CD14-positive monocyte (primary cell): ENCODE measurements around the gene FARP1. TPM values are rescaled to one million over a fixed set of nuclear protein-coding genes. Genes with fewer than 3 reads are reported as not detected.

Experiments
- DNase-seq, 3 donors: peaks; one replicate each; pipeline ENCODE4 v3.0.0-alpha.2; 2011 to 2022
- H2AFZ ChIP-seq: 2 replicates; pipeline ENCODE4 v1.6.0; 2012; ENCODE audit warnings: mild to moderate bottlenecking, low read depth, low read length, inconsistent platforms; ENCODE audit not compliant: insufficient read depth, poor library complexity, severe bottlenecking
- H3K27ac ChIP-seq, 2 donors: 1 replicate in 1 of 2; 2 replicates in 1 of 2; pipeline ENCODE4 v1.5.1; 2012 to 2013; ENCODE audit warnings: low read length in 2 of 2, control low read depth in 1 of 2, inconsistent platforms in 1 of 2, low read depth in 1 of 2, mild to moderate bottlenecking in 1 of 2
- H3K27me3 ChIP-seq, 2 donors: one replicate each; pipeline versions ENCODE4 v1.6.0 to v1.6.1; 2011 to 2013; ENCODE audit warnings: low read length in 2 of 2; ENCODE audit not compliant: control insufficient read depth in 2 of 2, insufficient read depth in 2 of 2
- H3K36me3 ChIP-seq, 2 donors: replicated peaks in 1 of 2; 1 replicate in 1 of 2; 2 replicates in 1 of 2; pipeline versions ENCODE4 v1.5.1 to v1.6.1; 2012 to 2013; ENCODE audit warnings: low read length in 2 of 2, control low read depth in 1 of 2, inconsistent platforms in 1 of 2, mild to moderate bottlenecking in 1 of 2; ENCODE audit not compliant: insufficient read depth in 2 of 2, control insufficient read depth in 1 of 2
- H3K4me1 ChIP-seq, 2 donors: 1 replicate in 1 of 2; 2 replicates in 1 of 2; pipeline versions ENCODE4 v1.5.1 to v1.6.1; 2012 to 2013; ENCODE audit warnings: low read length in 2 of 2, control low read depth in 1 of 2, inconsistent platforms in 1 of 2, mild to moderate bottlenecking in 1 of 2, moderate library complexity in 1 of 2; ENCODE audit not compliant: insufficient read depth in 2 of 2, control insufficient read depth in 1 of 2
- H3K4me2 ChIP-seq: replicated peaks from 2 replicates; pipeline ENCODE3; 2012; ENCODE audit warnings: low read length, moderate library complexity, mild to moderate bottlenecking; ENCODE audit not compliant: poor library complexity, severe bottlenecking; ENCODE audit errors: extremely low read depth
- H3K4me3 ChIP-seq, 3 experiments: fragments of 200-600 bp in 1 of 3; sonication (generic) in 1 of 3; replicated peaks in 1 of 3; 1 replicate in 2 of 3; 2 replicates in 1 of 3; pipeline ENCODE4 v1.5.1; 2011 to 2013; ENCODE audit warnings: low read length in 3 of 3, mild to moderate bottlenecking in 3 of 3, control low read depth in 2 of 3, low read depth in 2 of 3, inconsistent platforms in 1 of 3, moderate library complexity in 1 of 3
- H3K79me2 ChIP-seq: 2 replicates; pipeline ENCODE4 v1.6.0; 2012; ENCODE audit warnings: mild to moderate bottlenecking, control low read depth, inconsistent platforms, low read length, moderate library complexity; ENCODE audit not compliant: insufficient read depth
- H3K9ac ChIP-seq: 2 replicates; pipeline ENCODE4 v1.6.0; 2017; ENCODE audit warnings: low read length, mild to moderate bottlenecking; ENCODE audit not compliant: insufficient read depth, poor library complexity, severe bottlenecking
- H3K9me3 ChIP-seq, 2 donors: replicated peaks in 1 of 2; 1 replicate in 1 of 2; 2 replicates in 1 of 2; pipeline versions ENCODE4 v1.5.1 to v1.6.1; 2012 to 2013; ENCODE audit warnings: low read length in 2 of 2, control low read depth in 1 of 2; ENCODE audit not compliant: control insufficient read depth in 1 of 2, insufficient read depth in 1 of 2
- H4K20me1 ChIP-seq: 2 replicates; pipeline ENCODE4 v1.6.0; 2012; ENCODE audit warnings: mild to moderate bottlenecking, low read length, control low read depth, moderate library complexity; ENCODE audit not compliant: insufficient read depth
- H3K27ac Mint-ChIP-seq, 7 donors: one replicate each; pipeline ENCODE4 v1.8.0; 2020; ENCODE audit warnings: mild to moderate bottlenecking in 7 of 7, mixed read lengths in 7 of 7, moderate library complexity in 6 of 7, inconsistent platforms in 2 of 7
- H3K27me3 Mint-ChIP-seq, 3 donors: one replicate each; pipeline ENCODE4 v1.8.0; 2021 to 2022; ENCODE audit warnings: low read depth in 3 of 3, mild to moderate bottlenecking in 3 of 3, mixed read lengths in 3 of 3, moderate library complexity in 3 of 3, inconsistent platforms in 1 of 3
- H3K36me3 Mint-ChIP-seq, 2 donors: one replicate each; pipeline ENCODE4 v1.8.0; 2020; ENCODE audit warnings: mixed read lengths in 2 of 2, inconsistent platforms in 1 of 2, mild to moderate bottlenecking in 1 of 2
- H3K4me1 Mint-ChIP-seq: one replicate; pipeline ENCODE4 v1.8.0; 2020; ENCODE audit warnings: mild to moderate bottlenecking, mixed read lengths
- H3K4me3 Mint-ChIP-seq, 2 donors: one replicate each; pipeline ENCODE4 v1.8.0; 2020; ENCODE audit warnings: mild to moderate bottlenecking in 2 of 2, mixed read lengths in 2 of 2, moderate library complexity in 1 of 2
- H3K9me3 Mint-ChIP-seq, 7 donors: one replicate each; pipeline ENCODE4 v1.8.0; 2020 to 2022; ENCODE audit warnings: mixed read lengths in 7 of 7, mild to moderate bottlenecking in 6 of 7, moderate library complexity in 6 of 7, inconsistent platforms in 2 of 7
- WGBS: methylation state at CpG from one replicate; pipeline ENCODE4 v1.1.5; 2013; ENCODE audit warnings: missing lambda C conversion rate; ENCODE audit not compliant: insufficient coverage; 5-methylcytosine and 5-hydroxymethylcytosine counted together
- intact Hi-C, 2 donors: fragments of 100-400 bp; cut with micrococcal nuclease; formaldehyde crosslinking; loops; one replicate each; pipeline versions ENCODE4 v1.15.0 to v1.15.1; 2023
- polyA plus RNA-seq, 3 donors: library from polyadenylated mRNA; depleted of rRNA in 1 of 3; unstranded in 2 of 3; stranded (reverse) in 1 of 3; fragments of 300-500 nt in 2 of 3; fragments of >200 nt in 1 of 3; fragmentation: Illumina TruSeq in 2 of 3; gene quantifications; 1 replicate in 2 of 3; 2 replicates in 1 of 3; pipeline ENCODE4 v1.2.3, GENCODE V29; 2012 to 2021
- TF ChIP-seq, protein P1 (sequence below): fragments of 200-600 bp; IDR thresholded peaks from one replicate; pipeline ENCODE4 v1.8.0; 2022; ENCODE audit warnings: antibody characterized with exemption, mild to moderate bottlenecking

FARP1 gene
- polyA plus RNA-seq, 3 donors: 0.01 to 0.16 (median 0.12) TPM

GRCh38 chr13:98480915-98481877 is 338.3 kb downstream of the FARP1 start:
- Mint-ChIP-seq H3K36me3 (peaks cover 48 to 51% of the 10 kb centered on the region in 2 donors), H3K9me3 (no peaks in the 10 kb centered on the region), H3K27me3 (peaks cover 0 to 9% (median 1%) of the 10 kb centered on the region in 3 donors), H3K4me3 (no peak overlapping the region), H3K27ac (peak overlapping the region in 6 of 7 donors; percentile 41 to 80 (median 70)), H3K4me1 (peaks cover 54% of the 10 kb centered on the region)
- Histone ChIP-seq H3K9ac (no peak overlapping the region), H3K4me3 (no peak overlapping the region), H2AFZ (no peak overlapping the region), H3K9me3 (no peaks in the 10 kb centered on the region), H4K20me1 (peaks cover 97% of the 10 kb centered on the region), H3K4me1 (peaks cover 29 to 38% of the 10 kb centered on the region in 2 donors), H3K27me3 (no peaks in the 10 kb centered on the region), H3K27ac (no peak overlapping the region), H3K4me2 (no peak overlapping the region), H3K79me2 (peaks cover 60% of the 10 kb centered on the region), H3K36me3 (peaks cover 8 to 14% of the 10 kb centered on the region in 2 donors)
- TF ChIP-seq, protein P1, sequence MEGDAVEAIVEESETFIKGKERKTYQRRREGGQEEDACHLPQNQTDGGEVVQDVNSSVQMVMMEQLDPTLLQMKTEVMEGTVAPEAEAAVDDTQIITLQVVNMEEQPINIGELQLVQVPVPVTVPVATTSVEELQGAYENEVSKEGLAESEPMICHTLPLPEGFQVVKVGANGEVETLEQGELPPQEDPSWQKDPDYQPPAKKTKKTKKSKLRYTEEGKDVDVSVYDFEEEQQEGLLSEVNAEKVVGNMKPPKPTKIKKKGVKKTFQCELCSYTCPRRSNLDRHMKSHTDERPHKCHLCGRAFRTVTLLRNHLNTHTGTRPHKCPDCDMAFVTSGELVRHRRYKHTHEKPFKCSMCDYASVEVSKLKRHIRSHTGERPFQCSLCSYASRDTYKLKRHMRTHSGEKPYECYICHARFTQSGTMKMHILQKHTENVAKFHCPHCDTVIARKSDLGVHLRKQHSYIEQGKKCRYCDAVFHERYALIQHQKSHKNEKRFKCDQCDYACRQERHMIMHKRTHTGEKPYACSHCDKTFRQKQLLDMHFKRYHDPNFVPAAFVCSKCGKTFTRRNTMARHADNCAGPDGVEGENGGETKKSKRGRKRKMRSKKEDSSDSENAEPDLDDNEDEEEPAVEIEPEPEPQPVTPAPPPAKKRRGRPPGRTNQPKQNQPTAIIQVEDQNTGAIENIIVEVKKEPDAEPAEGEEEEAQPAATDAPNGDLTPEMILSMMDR: no peak
- peak in 2 of 3 donors; percentile 27 to 32 for DNase-seq
- WGBS: 93% methylated on average over 4 of the region's 15 CpGs
- intact Hi-C loops: loop anchor here in 1 of 2 donors (2.0 kb wide), 1 partner anchor 88 kb away; no protein-coding TSS in a partner anchor

GRCh38 chr13:98482476-98483444 is 339.9 kb downstream of the FARP1 start:
- Histone ChIP-seq H3K4me1 (peaks cover 18 to 26% of the 10 kb centered on the region in 2 donors), H3K36me3 (peaks cover 8 to 14% of the 10 kb centered on the region in 2 donors), H3K9ac (no peak overlapping the region), H4K20me1 (peaks cover 97% of the 10 kb centered on the region), H3K4me3 (no peak overlapping the region), H3K27ac (no peak overlapping the region), H2AFZ (no peak overlapping the region), H3K27me3 (no peaks in the 10 kb centered on the region), H3K4me2 (no peak overlapping the region), H3K79me2 (peaks cover 68% of the 10 kb centered on the region), H3K9me3 (no peaks in the 10 kb centered on the region)
- H3K27me3 Mint-ChIP-seq: peaks cover 0 to 11% (median 1%) of the 10 kb centered on the region in 3 donors
- TF ChIP-seq, protein P1: no peak
- no peak for DNase-seq
- no peaks in the 10 kb centered on the region for H3K9me3 Mint-ChIP-seq
- no peak overlapping the region for H3K4me3 Mint-ChIP-seq
- intact Hi-C loops: no loop called here
- 88% methylated on average over 25 of the region's 28 CpGs for WGBS
- peak overlapping the region in 5 of 7 donors; percentile 27 to 84 (median 68) for H3K27ac Mint-ChIP-seq
- peaks cover 42 to 46% of the 10 kb centered on the region in 2 donors for H3K36me3 Mint-ChIP-seq
- H3K4me1 Mint-ChIP-seq: peaks cover 48% of the 10 kb centered on the region
